Ascending aorta (tissue), 2 donors: ENCODE measurements around the gene ANKS4B. TPM values are rescaled to one million over a fixed set of nuclear protein-coding genes. Genes with fewer than 3 reads are reported as not detected.
"Not testable (repeated sequence)": the region's sequence is repeated elsewhere in the genome, so short reads cannot be mapped to it uniquely, and the experiment has no call there.

Source experiments
- DNase-seq, 2 donors: peaks; one replicate each; pipeline ENCODE4 v3.0.0-alpha.2; 2019; ENCODE audit warnings: low spot score in 2 of 2
- H3K27ac ChIP-seq, 2 donors: fragments of 200-600 bp; sonication (generic); one replicate each; pipeline ENCODE4 v1.5.1; 2016 to 2017; ENCODE audit warnings: mild to moderate bottlenecking in 1 of 2
- H3K27me3 ChIP-seq: fragments of 200-600 bp; sonication (generic); one replicate; pipeline ENCODE4 v1.5.1; 2017
- H3K36me3 ChIP-seq, 2 donors: fragments of 200-600 bp; sonication (generic); one replicate each; pipeline ENCODE4 v1.5.1; 2016
- H3K4me1 ChIP-seq, 2 donors: fragments of 200-600 bp; sonication (generic); one replicate each; pipeline ENCODE4 v1.5.1; 2016 to 2017; ENCODE audit warnings: mild to moderate bottlenecking in 1 of 2
- H3K4me3 ChIP-seq, 2 donors: fragments of 200-600 bp; sonication (generic); one replicate each; pipeline ENCODE4 v1.5.1; 2016 to 2017; ENCODE audit warnings: mild to moderate bottlenecking in 1 of 2
- H3K9me3 ChIP-seq, 2 donors: fragments of 200-600 bp; sonication (generic); one replicate each; pipeline ENCODE4 v1.5.1; 2016
- CTCF ChIP-seq, 3 experiments: fragments of 200-600 bp in 2 of 3; fragments of 450-650 bp in 1 of 3; sonication (generic) in 2 of 3; IDR thresholded peaks; one replicate each; pipeline ENCODE4 v1.5.1; 2016 to 2019; ENCODE audit warnings: antibody characterized with exemption in 3 of 3, mild to moderate bottlenecking in 1 of 3, moderate library complexity in 1 of 3
- intact Hi-C: fragments of 100-400 bp; cut with DNase I; formaldehyde crosslinking; loops from one replicate; pipeline ENCODE4 v1.15.1; 2023
- total RNA-seq: library from RNA; depleted of rRNA; stranded (reverse); fragments of >200 nt; gene quantifications from one replicate; pipeline ENCODE4 v1.1.0, GENCODE V29; 2016

Gene ANKS4B
- total RNA-seq, 1 donor from 2014 or later: not detected

- H3K27me3 ChIP-seq: no peaks in the 10 kb centered on the region
- H3K4me1 ChIP-seq: no peaks in the 10 kb centered on the region
- no peaks in the 10 kb centered on the region for H3K36me3 ChIP-seq
- DNase-seq: peak in 1 of 2 donors; percentile 19
- peak overlapping the region in 1 of 2 donors; percentile 23 for H3K27ac ChIP-seq
- no peak for TF ChIP-seq CTCF (IDR thresholded peaks at IDR 0.05)
- intact Hi-C loops: no loop called here
- no peaks in the 10 kb centered on the region for H3K9me3 ChIP-seq
- H3K4me3 ChIP-seq: no peak overlapping the region
These were observed 31.1 kb downstream of the ANKS4B start for GRCh38 chr16:21264571-21265036.

- no peaks in the 10 kb centered on the region for H3K27me3 ChIP-seq
- no peaks in the 10 kb centered on the region for H3K4me1 ChIP-seq
- peak in 1 of 2 donors; percentile 35 for DNase-seq
- no peaks in the 10 kb centered on the region for H3K36me3 ChIP-seq
- intact Hi-C loops: no loop called here
- TF ChIP-seq CTCF (IDR thresholded peaks at IDR 0.05): no peak
- H3K27ac ChIP-seq: no peak overlapping the region
- H3K9me3 ChIP-seq: no peaks in the 10 kb centered on the region
- H3K4me3 ChIP-seq: no peak overlapping the region
These were observed 31.8 kb downstream of the ANKS4B start for GRCh38 chr16:21265104-21265837.

GRCh38 chr16:21267298-21267697 lies 33.8 kb downstream of the ANKS4B start:
- H3K4me1 ChIP-seq: no peaks in the 10 kb centered on the region
- H3K4me3 ChIP-seq: no peak overlapping the region
- no peaks in the 10 kb centered on the region for H3K9me3 ChIP-seq
- DNase-seq: peak in 1 of 2 donors; percentile 16
- H3K36me3 ChIP-seq: no peaks in the 10 kb centered on the region
- H3K27me3 ChIP-seq: no peaks in the 10 kb centered on the region
- intact Hi-C loops: no loop called here
- no peak overlapping the region for H3K27ac ChIP-seq
- no peak for TF ChIP-seq CTCF (IDR thresholded peaks at IDR 0.05)

GRCh38 chr16:21268236-21268635 lies 34.7 kb downstream of the ANKS4B start:
- peak in 1 of 2 donors; percentile 30 for DNase-seq
- intact Hi-C loops: no loop called here
- Histone ChIP-seq H3K36me3 (no peaks in the 10 kb centered on the region), H3K4me1 (no peaks in the 10 kb centered on the region), H3K9me3 (no peaks in the 10 kb centered on the region), H3K4me3 (no peak overlapping the region), H3K27me3 (no peaks in the 10 kb centered on the region), H3K27ac (no peak overlapping the region)
- TF ChIP-seq CTCF (IDR thresholded peaks at IDR 0.05): no peak

- no peaks in the 10 kb centered on the region for H3K27me3 ChIP-seq
- intact Hi-C loops: no loop called here
- no peak overlapping the region for H3K4me3 ChIP-seq
- H3K27ac ChIP-seq: no peak overlapping the region
- no peaks in the 10 kb centered on the region for H3K9me3 ChIP-seq
- no peaks in the 10 kb centered on the region for H3K36me3 ChIP-seq
- no peaks in the 10 kb centered on the region for H3K4me1 ChIP-seq
- DNase-seq: peak in 1 of 2 donors; percentile 4
- TF ChIP-seq CTCF (IDR thresholded peaks at IDR 0.05): no peak
These were observed 38.8 kb downstream of the ANKS4B start for GRCh38 chr16:21272253-21272652.

- intact Hi-C loops, H3K27me3 ChIP-seq: not testable (repeated sequence)
These were observed 39.3 kb downstream of the ANKS4B start for GRCh38 chr16:21272763-21273162.

More at GRCh38 chr16:21272763-21273162, 39.3 kb downstream of the ANKS4B start:
- peak in 1 of 2 donors; percentile 7 for DNase-seq
- H3K9me3 ChIP-seq, H3K36me3 ChIP-seq, H3K27ac ChIP-seq, H3K4me3 ChIP-seq, H3K4me1 ChIP-seq: not testable (repeated sequence)
